BLaER1 treated with 17β-estradiol and CSF1 and Interleukin-3, amounts not matched to agents 10 nM and 100 nM (cell line): ENCODE results near the gene CLEC2B.

Experiments
- H3K27ac ChIP-seq, 11 experiments: shearing (Covaris generic); formaldehyde crosslinking; 2 replicates each; pipeline ENCODE4 v1.8.1; 2022
- H3K27me3 ChIP-seq, 11 experiments: shearing (Covaris generic); formaldehyde crosslinking; 2 replicates each; pipeline ENCODE4 v1.8.1; 2022
- H3K36me3 ChIP-seq, 11 experiments: shearing (Covaris generic); formaldehyde crosslinking; 2 replicates each; pipeline ENCODE4 v1.8.1; 2022
- H3K4me1 ChIP-seq, 10 experiments: shearing (Covaris generic); formaldehyde crosslinking; 2 replicates each; pipeline ENCODE4 v1.8.1; 2022
- H3K4me2 ChIP-seq, 11 experiments: shearing (Covaris generic); formaldehyde crosslinking; 2 replicates each; pipeline ENCODE4 v1.8.1; 2022
- H3K4me3 ChIP-seq, 10 experiments: shearing (Covaris generic); formaldehyde crosslinking; 2 replicates each; pipeline ENCODE4 v1.8.1; 2022
- H3K9ac ChIP-seq, 11 experiments: shearing (Covaris generic); formaldehyde crosslinking; 2 replicates each; pipeline ENCODE4 v1.8.1; 2022
- H3K9me3 ChIP-seq, 11 experiments: shearing (Covaris generic); formaldehyde crosslinking; replicated peaks in 1 of 11; 2 replicates each; pipeline ENCODE4 v1.8.1; 2022
- H4K20me1 ChIP-seq, 11 experiments: shearing (Covaris generic); formaldehyde crosslinking; 2 replicates each; pipeline ENCODE4 v1.8.1; 2022
- Cebpa-rat ChIP-seq, 11 experiments: shearing (Covaris generic); IDR thresholded peaks; 2 replicates each; pipeline ENCODE4 v1.8.1; 2022

The CLEC2B gene

GRCh38 chr12:9806714-9807113 is 62.4 kb downstream of the CLEC2B start:
- Histone ChIP-seq H3K9me3 (no peaks in the 10 kb centered on the region), H3K27me3 (no peaks in the 10 kb centered on the region), H4K20me1 (no peaks in the 10 kb centered on the region), H3K4me3 (no peak overlapping the region), H3K4me1 (peaks cover 6 to 19% (median 17%) of the 10 kb centered on the region in 10 experiments; a peak in 19 of 20 replicates), H3K9ac (no peak overlapping the region), H3K36me3 (no peaks in the 10 kb centered on the region), H3K4me2 (no peak overlapping the region), H3K27ac (no peak overlapping the region)
- no peak for TF ChIP-seq Cebpa-rat (IDR thresholded peaks at IDR 0.05)

- Histone ChIP-seq H3K27ac (no peak overlapping the region), H3K9ac (no peak overlapping the region), H3K4me2 (no peak overlapping the region), H3K27me3 (no peaks in the 10 kb centered on the region), H3K9me3 (no peaks in the 10 kb centered on the region), H3K36me3 (no peaks in the 10 kb centered on the region), H3K4me1 (peaks cover 3 to 11% (median 9%) of the 10 kb centered on the region in 10 experiments; a peak in 19 of 20 replicates), H4K20me1 (no peaks in the 10 kb centered on the region), H3K4me3 (no peak overlapping the region)
- no peak for TF ChIP-seq Cebpa-rat (IDR thresholded peaks at IDR 0.05)
Measured at GRCh38 chr12:9805883-9806282, 63.3 kb downstream of the CLEC2B start.
